GM15510 (cell line): ENCODE data around the gene C9.

Experiments used
- POLR2A ChIP-seq: IDR thresholded peaks from 3 replicates; pipeline ENCODE4 v1.6.1; 2011; ENCODE audit warnings: borderline replicate concordance; ENCODE audit not compliant: insufficient read length; ENCODE audit errors: extremely low read depth

The C9 gene

GRCh38 chr5:39309534-39309933, 54.8 kb downstream of the C9 start:
- TF ChIP-seq POLR2A: no peak

- TF ChIP-seq POLR2A: no peak
These were observed 61.8 kb downstream of the C9 start for GRCh38 chr5:39302472-39302871.

GRCh38 chr5:39301406-39301805, 62.9 kb downstream of the C9 start:
- no peak for TF ChIP-seq POLR2A

GRCh38 chr5:39299962-39300361, 64.3 kb downstream of the C9 start:
- TF ChIP-seq POLR2A: no peak

GRCh38 chr5:39294736-39295135, 69.6 kb downstream of the C9 start:
- no peak for TF ChIP-seq POLR2A

DNA sequence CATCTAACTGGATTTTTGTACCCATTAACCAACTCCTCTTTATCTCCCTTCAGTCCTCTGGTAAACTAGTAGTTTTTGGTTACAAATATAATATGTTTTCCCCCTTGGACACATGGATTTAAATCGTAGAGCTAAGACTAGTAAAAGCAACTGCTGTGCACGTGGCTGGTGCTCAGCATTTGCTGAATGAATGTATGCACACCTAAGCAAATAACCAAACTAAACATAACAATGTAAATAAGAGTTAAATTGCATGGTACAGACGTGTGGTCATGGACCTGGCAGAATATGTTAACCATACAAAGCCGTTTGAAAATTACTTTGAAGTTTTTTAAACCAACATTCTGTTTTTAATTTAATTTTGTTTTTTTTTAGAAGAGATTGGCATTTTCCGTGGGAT, 79.7 kb downstream of the C9 start:
- no peak for TF ChIP-seq POLR2A

GRCh38 chr5:39283231-39283818, 81.0 kb downstream of the C9 start:
- TF ChIP-seq POLR2A: no peak

DNA sequence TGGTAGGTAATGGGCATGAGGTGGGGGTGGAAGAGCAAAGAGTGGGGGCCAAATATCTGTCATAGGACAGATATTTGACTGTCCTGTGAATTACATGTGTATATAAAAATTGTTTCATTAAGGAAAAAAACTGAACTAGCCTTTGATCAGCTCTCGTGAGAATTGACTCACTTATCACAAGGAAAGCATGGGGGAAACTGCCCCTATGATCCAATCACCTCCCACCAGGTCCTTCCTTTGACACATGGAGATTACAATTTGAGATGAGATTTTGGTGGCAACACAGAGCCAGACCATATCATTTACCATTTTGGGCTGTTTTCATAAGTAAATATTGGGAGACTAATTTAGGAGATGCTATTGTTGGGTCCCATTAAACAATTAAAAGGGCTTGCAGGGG, 81.7 kb downstream of the C9 start:
- TF ChIP-seq POLR2A: no peak

GRCh38 chr5:39274398-39275085, 89.8 kb downstream of the C9 start:
- TF ChIP-seq POLR2A: no peak

DNA sequence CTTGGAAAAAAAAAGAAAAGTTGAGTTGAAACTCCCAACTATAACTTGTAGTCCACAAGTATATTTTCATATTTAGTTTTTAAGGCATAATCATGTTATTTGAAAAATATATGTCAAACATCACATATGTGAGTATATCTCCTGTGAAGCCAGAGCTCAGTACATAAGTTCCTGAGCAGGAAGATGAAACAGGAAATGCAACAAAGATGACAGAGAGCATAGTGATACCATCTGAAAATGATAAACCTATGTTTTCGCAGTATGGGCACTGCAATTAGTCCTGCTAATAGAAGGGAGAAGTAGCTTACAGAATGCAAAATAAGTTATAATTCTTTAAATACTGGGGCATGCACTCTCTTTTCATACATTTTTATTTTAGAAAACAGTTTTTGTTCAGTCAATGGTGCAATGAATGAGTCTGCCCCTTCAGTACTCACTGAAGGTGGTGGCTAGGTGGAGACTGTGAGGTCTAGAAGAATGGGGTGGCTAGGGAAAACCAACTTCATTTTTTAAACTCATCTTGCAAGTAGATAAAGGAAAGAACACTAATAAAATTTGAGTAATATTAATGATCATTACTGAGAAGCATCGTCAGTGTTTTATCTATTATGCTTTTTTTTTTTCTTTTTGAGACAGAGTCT, 90.9 kb downstream of the C9 start:
- TF ChIP-seq POLR2A: no peak

DNA sequence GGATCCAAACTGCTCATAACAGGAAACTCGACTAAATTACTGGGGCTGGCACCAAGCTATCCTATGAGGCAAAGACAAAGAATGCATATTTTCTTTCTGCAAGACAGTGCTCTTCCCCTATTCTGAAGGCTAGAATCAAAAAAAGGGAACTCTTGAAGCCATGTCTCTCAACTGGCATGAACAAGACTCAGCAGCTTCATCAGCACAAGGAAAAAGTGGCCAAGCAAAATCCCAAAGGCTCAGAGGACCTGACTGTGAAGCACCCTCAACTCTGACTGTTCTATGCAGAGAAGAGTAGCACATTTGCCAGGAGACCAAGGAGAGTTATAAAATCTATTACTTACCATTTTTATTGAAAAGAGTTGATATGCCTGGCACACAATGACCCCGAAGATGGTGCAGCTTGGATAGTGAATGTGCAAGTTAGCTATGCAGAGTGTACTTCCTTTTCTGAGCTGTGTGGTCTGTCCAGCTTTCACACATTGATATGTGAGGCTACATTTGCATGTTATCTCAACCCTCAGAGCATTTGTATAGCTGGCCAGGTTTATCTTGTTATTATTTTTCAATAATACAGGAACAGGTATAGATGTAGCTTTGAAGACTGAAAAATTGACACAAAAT, 94.0 kb downstream of the C9 start:
- TF ChIP-seq POLR2A: no peak

DNA sequence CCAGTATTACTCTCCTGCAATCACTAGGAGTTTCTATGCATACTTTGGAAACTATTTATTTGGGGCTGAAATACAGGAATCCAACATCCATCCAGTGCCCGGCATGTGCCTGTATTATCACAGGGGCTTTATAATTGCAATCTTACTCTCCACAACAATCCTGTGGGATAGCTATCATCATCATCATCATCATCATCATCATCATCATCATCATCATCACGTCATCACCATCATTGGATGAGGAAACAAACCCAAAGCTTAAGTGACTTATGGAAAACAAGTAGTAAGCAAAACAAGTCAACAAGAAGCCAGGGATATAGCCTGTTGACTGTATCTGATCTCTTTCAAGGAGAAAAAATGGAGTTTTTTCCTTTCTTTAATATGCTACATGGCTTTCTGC, 97.1 kb downstream of the C9 start:
- no peak for TF ChIP-seq POLR2A

DNA sequence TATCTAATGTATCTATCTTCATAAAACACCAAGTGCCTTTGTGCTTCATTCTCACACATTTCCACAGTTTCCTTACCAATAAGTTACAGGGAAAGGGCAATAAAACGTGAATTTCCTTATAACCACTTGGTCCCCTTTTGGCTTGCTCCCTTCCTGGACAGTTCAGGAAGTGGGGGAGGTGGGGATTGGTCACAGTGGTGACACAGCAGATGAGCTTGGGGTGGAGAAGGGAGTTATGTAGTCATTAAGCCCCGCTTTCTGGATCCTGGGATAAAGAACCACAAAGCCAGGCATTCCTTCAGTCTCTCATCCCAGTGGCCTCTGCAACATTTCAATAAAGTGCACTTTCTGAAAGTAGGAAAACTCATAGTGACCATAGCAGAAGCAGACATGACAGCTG, 97.9 kb downstream of the C9 start:
- TF ChIP-seq POLR2A: no peak

- no peak for TF ChIP-seq POLR2A
These were observed 99.8 kb downstream of the C9 start for GRCh38 chr5:39264528-39264927.

- TF ChIP-seq POLR2A: no peak
These were observed 101.3 kb downstream of the C9 start for GRCh38 chr5:39262981-39263380.

DNA sequence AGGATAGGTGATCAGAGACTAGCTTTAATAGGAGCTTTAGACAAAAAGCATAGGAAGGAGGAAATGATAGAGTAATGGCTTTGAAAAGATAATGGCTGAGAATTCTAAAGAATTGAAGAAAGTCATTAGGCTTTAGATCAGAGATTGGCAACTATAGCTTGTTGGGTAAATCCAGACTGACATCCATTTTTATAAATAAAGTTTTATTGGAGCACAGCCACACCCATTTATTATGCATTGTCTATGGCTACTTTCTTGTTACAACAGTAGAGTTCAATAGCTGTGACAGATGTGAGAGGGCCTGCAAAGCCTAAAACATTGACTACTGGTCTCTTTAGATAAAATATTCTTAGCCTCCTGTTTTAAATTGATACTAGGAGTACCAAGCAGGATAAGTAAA, 104.2 kb downstream of the C9 start:
- no peak for TF ChIP-seq POLR2A
